Left ventricle myocardium superior (tissue), 1 donor: ENCODE measurements around the gene STRN4. TPM values are rescaled to one million over a fixed set of nuclear protein-coding genes. Genes with fewer than 3 reads are reported as not detected.
"Not testable (repeated sequence)": the region's sequence is repeated elsewhere in the genome, so short reads cannot be mapped to it uniquely, and the experiment has no call there.

Experiments used
- ATAC-seq: fragments of 200-7000 bp; cut with Tn5 transposase; one replicate; pipeline ENCODE4 v1.9.1; 2020; ENCODE audit warnings: mild to moderate bottlenecking, moderate library complexity
- DNase-seq: peaks from one replicate; pipeline ENCODE4 v3.0.0-alpha.2; 2020
- intact Hi-C: fragments of 100-400 bp; cut with micrococcal nuclease; formaldehyde crosslinking; loops from one replicate; pipeline ENCODE4 v1.11.0; 2022
- total RNA-seq: library from RNA; stranded (reverse); fragmentation: NEBNext Ultra II Directional; extraction: Animal tissue kit (Norgen Biotek cat#: 25700); gene quantifications from one replicate; pipeline ENCODE4 v1.2.1, GENCODE V29; 2021
- donor health status: DM: no; HTN: yes; CAD: no; lungs with severe emphysema.

The STRN4 gene
- total RNA-seq, 1 donor from 2014 or later: 49.0 TPM

DNA sequence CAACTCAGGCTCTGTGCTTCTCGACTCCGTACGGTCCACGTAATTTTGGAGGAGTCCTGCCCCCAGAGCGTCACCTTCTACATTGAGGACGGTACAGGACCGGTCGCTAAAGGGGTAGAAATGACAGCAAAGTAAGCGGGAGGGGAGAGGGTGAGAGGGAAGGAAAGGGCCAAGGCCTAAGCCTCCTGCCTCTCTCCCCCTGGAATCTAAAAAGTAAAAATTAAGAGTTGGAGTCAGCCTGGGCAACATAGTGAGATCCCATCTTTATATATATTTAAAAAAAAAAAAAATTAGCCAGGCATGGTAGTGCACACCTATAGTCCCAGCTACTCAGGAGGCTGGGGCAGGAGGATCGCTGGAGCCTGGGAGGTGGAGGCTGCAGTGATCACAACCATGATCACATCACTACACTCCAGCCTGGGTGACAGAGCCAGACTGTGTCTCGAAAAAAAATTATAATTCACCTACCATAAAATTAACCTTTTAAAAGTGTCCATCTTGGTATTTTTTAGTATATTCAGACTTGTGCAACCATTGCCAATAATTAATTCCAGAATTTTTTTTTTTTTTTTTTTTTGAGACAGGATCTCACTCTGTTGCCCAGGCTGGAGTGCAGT lies 29.5 kb upstream of the STRN4 start:
- DNase-seq (no peak), ATAC-seq (no peak)
- intact Hi-C loops: no loop called here

DNA sequence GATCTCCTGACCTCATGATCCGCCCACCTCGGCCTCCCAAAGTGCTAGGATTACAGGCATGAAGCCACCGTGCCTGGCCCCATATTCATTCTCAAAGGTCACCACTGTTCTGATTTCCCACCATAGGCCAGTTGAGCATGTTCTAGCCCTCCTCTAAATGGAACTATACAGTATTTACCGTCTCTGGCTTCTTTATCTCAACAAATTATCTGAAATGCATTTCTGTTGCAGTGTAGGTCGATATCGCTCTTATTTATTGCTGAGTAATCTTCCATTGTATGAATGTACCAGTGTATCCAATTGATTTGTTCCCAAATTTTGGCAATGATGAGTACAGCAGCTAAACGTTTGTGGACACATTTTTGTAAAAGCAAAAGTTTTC lies 26.8 kb upstream of the STRN4 start:
- intact Hi-C loops: no loop called here
- no peak for ATAC-seq
- DNase-seq: no peak

DNA sequence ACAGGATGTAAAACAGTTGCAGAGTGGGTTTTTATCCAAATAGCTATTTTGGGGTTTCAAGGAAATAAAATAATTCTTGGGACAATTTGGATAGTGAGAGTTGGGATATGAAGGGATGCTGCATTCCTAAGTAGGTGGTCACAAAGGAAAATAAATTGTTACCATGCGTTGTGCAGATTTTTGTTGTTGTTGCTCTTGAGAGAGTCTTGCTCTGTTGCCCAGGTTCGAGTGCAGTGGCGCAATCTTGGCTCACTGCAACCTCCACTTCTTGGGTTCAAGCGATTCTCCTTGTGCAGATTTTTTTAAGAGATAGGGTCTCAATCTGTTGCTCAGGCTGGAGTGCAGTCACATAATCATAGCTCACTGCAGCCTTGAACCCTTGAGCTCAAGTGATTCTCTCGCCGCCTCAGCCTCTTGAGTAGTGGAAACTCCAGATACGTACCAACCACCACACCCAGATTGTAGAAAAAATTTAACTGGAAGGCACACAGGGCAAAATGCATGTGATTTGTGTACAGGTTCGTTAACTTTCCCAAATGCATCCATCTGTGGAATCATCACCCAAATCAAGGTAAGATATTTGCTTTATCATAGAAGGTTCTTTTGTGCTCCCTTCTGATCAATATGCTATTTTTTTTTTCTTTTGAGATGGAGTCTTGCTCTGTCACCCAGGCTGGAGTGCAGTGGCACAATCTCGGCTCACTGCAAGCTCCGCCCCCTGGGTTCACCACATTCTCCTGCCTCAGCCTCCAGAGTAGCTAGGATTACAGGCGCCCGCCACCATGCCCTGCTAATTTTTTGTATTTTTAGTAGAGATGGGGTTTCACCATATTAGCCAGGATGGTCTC lies 26.1 kb upstream of the STRN4 start:
- ATAC-seq: no peak
- no peak for DNase-seq
- intact Hi-C loops: no loop called here

DNA sequence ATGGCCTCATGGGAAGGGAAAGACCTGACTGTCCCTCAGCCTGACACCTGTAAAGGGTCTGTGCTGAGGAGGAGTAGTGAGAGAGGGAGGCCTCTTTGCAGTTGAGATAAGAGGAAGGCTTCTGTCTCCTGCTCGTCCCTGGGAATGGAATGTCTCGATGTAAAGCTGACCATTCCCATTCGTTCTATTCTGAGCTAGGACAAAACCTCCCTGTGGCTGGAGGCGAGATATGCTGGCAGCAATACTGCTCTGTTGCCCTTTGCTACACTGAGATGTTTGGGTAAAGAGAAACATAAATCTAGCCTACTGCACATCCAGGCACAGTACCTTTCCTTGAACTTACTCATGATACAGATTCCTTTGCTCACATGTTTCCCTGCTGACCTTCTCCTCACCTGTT lies 22.5 kb upstream of the STRN4 start:
- intact Hi-C loops: loop anchor here (10.0 kb wide), 1 partner anchor 56 kb away; no protein-coding TSS in a partner anchor
- not testable (repeated sequence) for DNase-seq, ATAC-seq

DNA sequence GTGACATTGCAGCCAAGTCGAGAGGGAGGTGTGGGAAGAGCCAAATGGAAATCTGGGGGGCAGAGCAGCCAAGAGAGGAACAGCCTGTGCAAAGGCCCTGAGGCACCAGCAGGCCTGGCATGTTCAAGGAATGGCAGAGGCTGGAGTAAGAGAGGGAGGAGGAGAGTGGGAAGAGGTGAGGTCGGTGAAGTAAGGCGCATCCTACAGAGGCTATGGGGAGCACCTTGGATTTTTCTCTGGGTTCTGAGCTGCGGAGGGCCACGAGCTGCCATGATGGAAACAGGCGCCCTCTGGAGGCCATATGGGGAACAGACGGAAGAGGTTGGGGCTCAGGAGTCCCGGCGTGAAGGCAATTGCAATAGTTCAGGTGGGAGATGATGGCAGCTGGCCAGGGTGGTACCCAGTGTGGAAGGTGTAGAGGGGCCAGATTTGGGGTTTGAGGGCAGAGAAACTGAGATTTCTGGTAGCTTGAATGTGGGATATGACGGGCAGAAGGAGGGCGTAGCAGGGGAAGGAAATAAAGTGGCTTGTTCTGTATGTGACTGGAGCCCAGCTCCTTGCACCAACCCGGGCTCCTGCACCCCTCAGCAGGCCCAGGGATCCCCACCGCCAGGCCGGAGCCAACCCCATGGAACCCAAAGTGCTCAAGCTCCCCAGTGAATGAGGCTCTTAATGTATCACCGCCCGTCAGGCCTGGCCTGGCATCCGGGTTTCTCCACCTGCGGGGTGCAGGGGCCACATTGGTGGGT lies 20.5 kb upstream of the STRN4 start:
- ATAC-seq (peak; percentile 19), DNase-seq (peak; percentile 62)
- intact Hi-C loops: loop anchor here (10.0 kb wide), 1 partner anchor 58 kb away; no protein-coding TSS in a partner anchor

DNA sequence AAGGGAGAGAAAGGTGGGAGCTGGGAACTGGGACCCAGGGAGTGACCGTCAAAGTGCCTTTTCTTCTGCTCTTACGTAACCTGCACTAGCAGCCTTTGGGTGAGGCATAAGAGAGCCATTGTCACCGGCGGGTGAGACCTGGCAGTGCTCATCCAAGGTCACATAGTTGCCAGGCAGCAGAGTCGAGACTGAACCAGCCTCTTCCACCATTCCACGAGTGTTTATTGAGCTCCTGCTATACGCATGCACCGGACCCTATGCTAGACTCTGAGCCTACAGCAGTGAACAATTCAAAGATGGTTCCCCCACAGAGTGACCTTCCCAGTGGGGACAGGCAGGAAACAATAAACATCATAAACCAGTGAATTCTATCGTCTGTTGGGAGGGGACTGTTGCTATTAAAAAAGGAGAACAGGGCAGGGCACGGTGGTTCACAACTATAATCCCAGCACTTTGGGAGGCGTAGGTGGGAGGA lies 18.6 kb upstream of the STRN4 start:
- intact Hi-C loops: loop anchor here (10.0 kb wide), 1 partner anchor 60 kb away; no protein-coding TSS in a partner anchor
- ATAC-seq (peak; percentile 58), DNase-seq (peak; percentile 46)

DNA sequence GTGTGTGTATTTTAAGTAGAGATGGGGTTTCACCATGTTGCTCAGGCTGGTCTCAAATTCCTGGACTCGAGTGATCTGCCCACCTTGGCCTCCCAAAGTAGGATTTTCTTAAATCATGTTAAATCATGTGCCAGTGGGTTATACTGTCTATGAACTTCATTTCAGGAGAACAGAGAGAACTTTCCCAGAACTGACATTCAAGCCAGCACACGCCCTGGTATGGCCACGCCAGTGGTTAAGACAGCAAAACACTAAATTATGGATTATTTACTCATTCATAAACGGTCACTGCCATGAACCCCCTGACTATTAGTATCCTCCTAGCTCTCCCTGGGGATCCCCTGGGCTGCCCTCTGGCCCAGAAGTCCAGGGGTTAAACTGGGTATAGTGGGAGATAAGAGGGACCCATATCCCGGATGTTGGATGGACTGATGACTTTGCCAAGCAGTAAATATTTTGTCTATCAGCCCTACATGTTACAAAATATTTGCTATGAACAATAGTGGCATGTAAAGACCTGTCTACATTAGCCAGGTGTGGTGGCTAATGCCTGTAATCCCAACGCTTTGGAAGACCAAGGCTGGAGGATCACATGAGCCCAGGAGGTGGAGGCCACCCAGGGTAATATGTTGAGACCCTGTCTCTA lies 16.1 kb upstream of the STRN4 start:
- no peak for DNase-seq
- intact Hi-C loops: loop anchor here (10.0 kb wide), 1 partner anchor 62 kb away; no protein-coding TSS in a partner anchor
- no peak for ATAC-seq

DNA sequence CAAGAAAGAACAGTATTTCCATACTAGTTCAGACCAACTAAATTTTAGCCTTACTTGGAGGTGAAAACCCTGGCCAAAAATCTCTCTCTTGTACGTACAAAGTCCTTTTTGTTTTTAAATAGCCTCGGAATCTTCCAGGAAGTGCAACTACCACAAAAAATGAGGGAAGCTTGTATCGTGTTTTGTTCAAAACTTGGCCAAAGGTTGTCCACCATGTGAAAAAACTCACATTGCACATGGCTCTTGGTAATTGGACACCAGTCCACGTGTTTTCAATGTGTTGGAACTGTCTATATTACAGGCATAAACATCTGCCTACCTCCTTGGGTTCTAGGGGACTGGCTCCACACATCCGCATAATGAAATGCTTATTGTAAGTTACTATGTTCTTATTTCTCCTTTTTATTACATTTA lies 15.2 kb upstream of the STRN4 start:
- intact Hi-C loops: loop anchor here (10.0 kb wide), 1 partner anchor 63 kb away; no protein-coding TSS in a partner anchor
- DNase-seq: no peak
- ATAC-seq: no peak

DNA sequence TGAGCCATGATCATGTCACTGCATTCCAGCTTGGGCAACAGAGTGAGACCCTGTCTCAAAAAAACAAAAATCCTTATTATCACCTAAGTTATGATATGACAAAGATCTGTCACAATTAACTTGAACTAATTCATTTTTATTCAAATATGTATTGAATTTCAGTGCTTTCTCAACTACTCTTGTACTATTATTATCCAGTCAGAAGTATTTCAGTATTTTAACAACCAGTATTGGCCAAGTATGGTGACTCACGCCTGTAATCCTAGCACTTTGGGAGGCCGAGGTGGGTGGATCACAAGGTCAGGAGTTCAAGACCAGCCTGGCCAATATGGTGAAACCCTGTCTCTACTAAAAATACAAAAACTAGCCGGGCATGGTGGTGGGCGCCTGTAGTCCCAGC lies 14.6 kb upstream of the STRN4 start:
- DNase-seq, ATAC-seq: not testable (repeated sequence)
- intact Hi-C loops: loop anchor here (10.0 kb wide), 1 partner anchor 64 kb away; no protein-coding TSS in a partner anchor

DNA sequence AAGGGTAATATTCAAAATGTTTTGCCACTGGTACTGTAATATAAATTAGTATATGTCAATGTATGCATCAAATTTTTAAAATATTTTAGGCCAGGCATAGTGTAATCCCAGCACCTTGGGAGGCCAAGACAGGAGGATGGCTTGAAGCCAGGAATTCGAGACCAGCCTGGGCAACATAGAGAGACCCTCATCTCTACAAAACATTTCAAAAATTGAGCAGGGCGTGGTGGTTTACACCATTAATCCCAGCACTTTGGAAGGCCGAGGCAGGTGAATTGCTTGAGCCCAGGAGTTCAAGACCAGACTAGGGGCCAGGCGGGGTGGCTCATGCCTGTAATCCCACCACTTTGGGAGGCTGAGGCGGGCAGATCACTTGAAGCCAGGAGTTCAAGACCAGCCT lies 14.1 kb upstream of the STRN4 start:
- intact Hi-C loops: loop anchor here (10.0 kb wide), 1 partner anchor 64 kb away; no protein-coding TSS in a partner anchor
- DNase-seq (no peak), ATAC-seq (no peak)

DNA sequence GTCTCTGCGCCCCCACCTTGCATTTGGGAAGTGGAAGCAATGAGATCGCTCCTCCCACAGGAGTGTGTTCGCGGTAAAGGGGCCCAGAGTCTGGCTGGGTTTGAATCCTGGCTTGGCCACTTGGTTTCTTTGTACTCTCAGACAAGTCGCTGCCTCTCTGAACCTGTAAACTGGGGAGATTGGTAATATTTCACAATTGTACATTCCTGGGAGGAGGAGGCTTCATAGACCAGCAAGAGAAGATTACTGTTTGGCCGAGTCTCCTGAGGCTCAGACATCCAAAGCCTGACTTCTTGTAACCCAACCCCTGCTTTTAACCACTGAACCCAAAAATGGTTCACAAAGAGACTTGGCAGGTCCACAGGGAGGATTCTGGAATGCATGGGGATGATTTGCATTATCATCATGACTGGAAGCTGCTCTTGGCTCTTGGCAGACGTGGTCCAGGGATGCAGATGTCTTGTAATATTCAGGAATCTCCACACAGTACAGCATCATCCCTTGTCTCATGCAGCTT lies 13.6 kb upstream of the STRN4 start:
- DNase-seq (no peak), ATAC-seq (peak; percentile 16)
- intact Hi-C loops: loop anchor here (5.0 to 10.0 kb wide), 2 partner anchors 65 to 82 kb away; no protein-coding TSS in a partner anchor

DNA sequence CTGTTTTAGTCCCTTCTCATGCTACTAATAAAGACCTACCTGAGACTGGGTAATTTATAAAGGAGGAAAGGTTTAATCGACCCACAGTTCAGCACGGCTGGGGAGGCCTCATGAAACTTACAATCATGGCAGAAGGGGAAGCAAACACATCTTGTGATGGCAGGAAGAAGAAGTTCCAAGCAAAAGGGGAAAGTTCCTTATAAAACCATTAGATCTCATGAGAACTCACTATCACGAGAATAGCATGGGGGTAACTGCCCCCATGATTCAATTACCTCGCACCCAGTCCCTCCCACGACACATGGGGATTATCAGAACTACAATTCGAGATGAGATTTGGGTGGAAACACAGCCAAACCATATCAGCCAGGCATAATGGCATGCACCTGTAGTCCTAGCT lies 13.0 kb upstream of the STRN4 start:
- ATAC-seq (no peak), DNase-seq (no peak)
- intact Hi-C loops: loop anchor here (5.0 kb wide), 1 partner anchor 83 kb away; no protein-coding TSS in a partner anchor

DNA sequence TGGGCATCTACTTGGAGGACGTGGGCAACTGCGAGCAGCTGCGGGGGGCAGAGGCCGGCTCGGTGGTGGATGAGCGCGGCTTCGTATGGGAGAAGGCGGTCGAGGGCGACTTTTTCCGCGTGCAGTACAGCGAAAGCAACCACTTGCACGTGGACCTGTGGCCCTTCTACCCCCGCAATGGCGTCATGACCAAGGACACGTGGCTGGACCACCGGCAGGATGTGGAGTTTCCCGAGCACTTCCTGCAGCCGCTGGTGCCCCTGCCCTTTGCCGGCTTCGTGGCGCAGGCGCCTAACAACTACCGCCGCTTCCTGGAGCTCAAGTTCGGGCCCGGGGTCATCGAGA lies 10.3 kb upstream of the STRN4 start:
- ATAC-seq (no peak), DNase-seq (no peak)
- intact Hi-C loops: loop anchor here (5.0 kb wide), 1 partner anchor 86 kb away; no protein-coding TSS in a partner anchor

DNA sequence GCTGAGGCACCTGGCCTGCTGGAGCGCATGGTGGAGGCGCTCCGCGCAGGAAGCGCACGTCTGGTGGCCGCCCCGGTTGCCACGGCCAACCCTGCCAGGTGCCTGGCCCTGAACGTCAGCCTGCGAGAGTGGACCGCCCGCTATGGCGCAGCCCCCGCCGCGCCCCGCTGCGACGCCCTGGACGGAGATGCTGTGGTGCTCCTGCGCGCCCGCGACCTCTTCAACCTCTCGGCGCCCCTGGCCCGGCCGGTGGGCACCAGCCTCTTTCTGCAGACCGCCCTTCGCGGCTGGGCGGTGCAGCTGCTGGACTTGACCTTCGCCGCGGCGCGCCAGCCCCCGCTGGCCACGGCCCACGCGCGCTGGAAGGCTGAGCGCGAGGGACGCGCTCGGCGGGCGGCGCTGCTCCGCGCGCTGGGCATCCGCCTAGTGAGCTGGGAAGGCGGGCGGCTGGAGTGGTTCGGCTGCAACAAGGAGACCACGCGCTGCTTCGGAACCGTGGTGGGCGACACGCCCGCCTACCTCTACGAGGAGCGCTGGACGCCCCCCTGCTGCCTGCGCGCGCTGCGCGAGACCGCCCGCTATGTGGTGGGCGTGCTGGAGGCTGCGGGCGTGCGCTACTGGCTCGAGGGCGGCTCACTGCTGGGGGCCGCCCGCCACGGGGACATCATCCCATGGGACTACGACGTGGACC lies 9.7 kb upstream of the STRN4 start:
- no peak for ATAC-seq
- no peak for DNase-seq
- intact Hi-C loops: loop anchor here (5.0 kb wide), 1 partner anchor 86 kb away; no protein-coding TSS in a partner anchor

DNA sequence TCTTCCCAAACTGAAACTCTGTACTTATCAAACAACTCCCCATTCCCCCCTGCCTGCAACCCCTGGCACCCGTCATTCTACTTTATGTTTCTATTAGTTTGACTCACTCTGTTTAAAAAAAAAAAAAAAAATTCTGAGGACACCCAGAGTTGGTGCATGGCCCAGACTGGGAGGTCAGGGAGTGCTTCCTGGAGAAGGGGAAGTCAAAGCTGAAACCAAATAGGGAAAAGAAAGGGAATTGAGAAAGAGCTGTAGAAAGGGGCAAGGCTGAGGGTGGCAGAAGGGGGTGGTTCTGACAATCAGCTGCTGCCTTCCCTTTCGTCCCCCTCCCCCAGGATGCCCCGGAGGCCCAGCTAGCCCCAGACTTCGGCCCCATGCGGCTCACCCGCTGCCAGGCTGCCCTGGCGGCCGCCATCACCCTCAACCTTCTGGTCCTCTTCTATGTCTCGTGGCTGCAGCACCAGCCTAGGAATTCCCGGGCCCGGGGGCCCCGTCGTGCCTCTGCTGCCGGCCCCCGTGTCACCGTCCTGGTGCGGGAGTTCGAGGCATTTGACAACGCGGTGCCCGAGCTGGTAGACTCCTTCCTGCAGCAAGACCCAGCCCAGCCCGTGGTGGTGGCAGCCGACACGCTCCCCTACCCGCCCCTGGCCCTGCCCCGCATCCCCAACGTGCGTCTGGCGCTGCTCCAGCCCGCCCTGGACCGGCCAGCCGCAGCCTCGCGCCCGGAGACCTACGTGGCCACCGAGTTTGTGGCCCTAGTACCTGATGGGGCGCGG lies 9.0 kb upstream of the STRN4 start:
- intact Hi-C loops: loop anchor here (5.0 kb wide), 1 partner anchor 87 kb away; no protein-coding TSS in a partner anchor
- DNase-seq: no peak
- ATAC-seq: peak; percentile 9

DNA sequence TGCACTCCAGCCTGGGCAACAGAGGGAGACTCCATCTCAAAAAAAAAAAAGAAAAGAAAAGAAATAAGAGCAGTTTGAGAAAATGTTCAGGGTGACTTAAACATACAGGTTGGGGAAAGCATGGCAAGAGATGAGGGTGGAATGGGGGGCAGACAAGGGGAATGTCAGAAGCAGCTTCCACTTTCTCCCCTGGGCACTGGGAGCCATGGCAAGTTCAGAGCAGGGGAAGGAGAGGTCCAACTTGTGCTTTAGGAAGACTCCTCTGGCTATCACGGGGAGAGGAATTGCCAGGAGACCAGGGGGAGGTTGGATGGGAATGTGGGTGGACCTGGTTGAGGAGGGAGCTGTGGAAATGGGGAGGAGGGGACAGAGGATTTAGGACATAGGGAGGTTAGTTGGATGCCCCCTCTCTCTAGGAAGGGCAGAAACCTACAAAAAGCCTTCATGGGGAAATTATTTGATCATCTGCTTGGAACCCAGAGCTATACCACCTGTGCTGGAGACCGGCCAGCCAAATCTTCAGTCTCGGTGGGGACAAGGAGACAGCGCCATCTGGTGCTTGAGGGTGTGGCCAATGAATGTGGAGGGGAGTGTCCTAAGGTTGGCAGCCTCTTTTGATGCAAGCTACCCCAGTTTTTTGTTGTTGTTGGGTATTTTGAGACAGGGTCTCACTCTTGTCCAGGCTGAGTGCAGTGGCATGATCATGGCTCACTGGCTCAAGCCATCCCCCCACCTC lies 7.3 kb upstream of the STRN4 start:
- ATAC-seq (peak; percentile 5), DNase-seq (peak; percentile 68)
- intact Hi-C loops: no loop called here
